ENCODE data around the gene NEUROG3. TPM values are rescaled to one million over a fixed set of nuclear protein-coding genes. Genes with fewer than 3 reads are reported as not detected.

The NEUROG3 gene, protein sequence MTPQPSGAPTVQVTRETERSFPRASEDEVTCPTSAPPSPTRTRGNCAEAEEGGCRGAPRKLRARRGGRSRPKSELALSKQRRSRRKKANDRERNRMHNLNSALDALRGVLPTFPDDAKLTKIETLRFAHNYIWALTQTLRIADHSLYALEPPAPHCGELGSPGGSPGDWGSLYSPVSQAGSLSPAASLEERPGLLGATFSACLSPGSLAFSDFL
- total RNA-seq (2014; rRNA removed; shearing (Covaris generic)) (not detected in 2 replicates), polyA plus RNA-seq (2016; fragmentation: Nextera tagmentation; extraction: Ambion mirVana) (not detected in 2 replicates)

DNA sequence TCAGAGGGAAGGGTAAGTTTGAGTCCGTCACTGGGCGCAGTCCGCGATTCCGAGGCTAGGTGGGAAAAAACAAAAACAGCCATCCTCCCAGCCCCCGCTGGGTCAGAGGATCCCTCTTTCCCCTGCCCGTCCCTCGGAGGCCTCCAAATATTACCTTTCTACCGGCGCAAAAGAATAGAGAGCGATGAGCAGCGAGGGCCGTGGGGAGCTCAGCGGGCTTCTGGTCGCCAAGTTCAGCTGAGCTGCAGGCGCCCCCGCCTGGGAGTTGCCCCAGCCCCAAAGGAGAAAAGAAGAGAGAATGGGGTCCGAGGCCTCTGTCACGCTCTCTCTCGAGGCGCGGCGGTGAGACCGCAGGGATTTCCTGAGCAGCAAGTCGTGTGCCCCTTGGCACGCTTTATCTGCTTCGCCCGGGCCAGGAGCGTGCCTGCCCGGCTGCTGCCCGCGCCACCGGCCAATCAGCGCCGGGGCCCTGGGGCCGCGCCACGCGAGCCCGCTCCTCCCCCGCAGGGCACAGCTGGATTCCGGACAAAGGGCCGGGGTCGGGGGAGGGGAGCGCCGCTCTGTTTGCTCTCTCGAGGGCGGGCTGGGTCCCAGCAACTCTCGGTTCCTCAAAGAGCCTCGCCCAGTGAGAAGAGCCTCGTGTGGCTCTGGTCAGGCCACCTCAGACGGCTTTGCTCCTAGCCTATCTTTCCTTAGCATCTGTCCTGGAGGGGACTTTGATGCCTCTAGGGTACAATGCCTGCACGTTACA is at the start of gene NEUROG3:
NEUROG3 (minus strand) TSS at position 367 of the 751 bp plus-strand sequence. CDS start 379 bp downstream, outside the sequence.
- in situ Hi-C loops (cut with MboI) = no loop called here
- Histone ChIP-seq H3K27ac (no peak within 1 kb of the TSS), H2AFZ (no peak within 1 kb of the TSS), H3K4me3 (no peak within 1 kb of the TSS), H3K4me1 (ENCODE audit: insufficient read depth) (no peaks in the 10 kb centered on the region), H3K9me2 (ENCODE audit: insufficient read depth) (no peaks in the 10 kb centered on the region), H3K27me3 (replicated peaks; ENCODE audit: insufficient read depth) (peaks cover 95% of the 10 kb centered on the region), H3K9ac (no peak within 1 kb of the TSS), H3K4me2 (ENCODE audit: unreplicated experiment) (no peak within 1 kb of the TSS), H3K36me3 (ENCODE audit: low read depth) (no peaks in the 10 kb centered on the region), H4K20me1 (ENCODE audit: insufficient read depth) (no peaks in the 10 kb centered on the region), H3F3A (ENCODE audit: insufficient read depth) (no peaks in the 10 kb centered on the region), H3K79me2 (ENCODE audit: insufficient read depth) (no peaks in the 10 kb centered on the region), H3K9me3 (ENCODE audit: low read depth) (no peaks in the 10 kb centered on the region)
- DNase-seq = no peak
- TF ChIP-seq EZH2phosphoT487 (IDR thresholded peaks at IDR 0.05; ENCODE audit: insufficient read depth, low read depth) = no peak
- no peak for TF ChIP-seq EZH2 (IDR thresholded peaks at IDR 0.05; ENCODE audit: insufficient read depth, poor library complexity, severe bottlenecking)
- 2 to 3% methylated on average over 41 to 52 of the region's 53 CpGs for WGBS, 2 experiments (ENCODE audit: low coverage in 1 of 2, low lambda C conversion rate in 2 of 2, missing lambda C conversion rate in 2 of 2)

DNA sequence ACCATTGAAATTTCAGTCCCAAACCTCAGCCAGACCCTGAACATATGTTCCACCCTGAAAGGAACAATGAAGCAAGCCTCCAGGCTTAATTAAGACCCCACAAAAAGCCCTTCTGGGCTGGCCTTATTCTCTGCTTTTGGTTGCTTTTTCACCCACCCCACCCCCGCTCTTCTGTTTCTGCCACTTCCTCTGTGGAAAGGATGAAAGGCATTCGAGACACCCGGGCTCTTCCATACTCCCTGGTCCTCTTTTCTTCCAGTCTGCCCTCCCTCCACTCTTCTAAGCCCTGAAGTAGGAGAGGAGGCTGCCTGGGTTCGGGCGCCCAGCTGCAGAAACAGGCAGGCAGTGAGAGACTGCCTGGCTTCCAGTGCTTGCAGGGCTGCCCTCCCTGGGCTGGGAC is 47.4 kb upstream of the NEUROG3 start:
- Histone ChIP-seq H3K4me2 (ENCODE audit: unreplicated experiment) (no peak overlapping the region), H3K4me3 (no peak overlapping the region), H3K27ac (no peak overlapping the region), H3K9me2 (ENCODE audit: insufficient read depth) (no peaks in the 10 kb centered on the region), H3K27me3 (replicated peaks; ENCODE audit: insufficient read depth) (peaks cover 50% of the 10 kb centered on the region), H3K79me2 (ENCODE audit: insufficient read depth) (no peaks in the 10 kb centered on the region), H3K36me3 (ENCODE audit: low read depth) (no peaks in the 10 kb centered on the region), H4K20me1 (ENCODE audit: insufficient read depth) (no peaks in the 10 kb centered on the region), H2AFZ (no peak overlapping the region), H3K9me3 (ENCODE audit: low read depth) (peaks cover 4% of the 10 kb centered on the region), H3F3A (ENCODE audit: insufficient read depth) (no peaks in the 10 kb centered on the region), H3K4me1 (ENCODE audit: insufficient read depth) (no peaks in the 10 kb centered on the region), H3K9ac (no peak overlapping the region)
- in situ Hi-C loops (cut with MboI) = no loop called here
- no peak for DNase-seq
- 21 to 26% methylated on average over 5 of the region's 5 CpGs for WGBS, 2 experiments (ENCODE audit: low coverage in 1 of 2, low lambda C conversion rate in 2 of 2, missing lambda C conversion rate in 2 of 2)
- TF ChIP-seq EZH2 (IDR thresholded peaks at IDR 0.05; ENCODE audit: insufficient read depth, poor library complexity, severe bottlenecking) = no peak
- no peak for TF ChIP-seq EZH2phosphoT487 (IDR thresholded peaks at IDR 0.05; ENCODE audit: insufficient read depth, low read depth)

DNA sequence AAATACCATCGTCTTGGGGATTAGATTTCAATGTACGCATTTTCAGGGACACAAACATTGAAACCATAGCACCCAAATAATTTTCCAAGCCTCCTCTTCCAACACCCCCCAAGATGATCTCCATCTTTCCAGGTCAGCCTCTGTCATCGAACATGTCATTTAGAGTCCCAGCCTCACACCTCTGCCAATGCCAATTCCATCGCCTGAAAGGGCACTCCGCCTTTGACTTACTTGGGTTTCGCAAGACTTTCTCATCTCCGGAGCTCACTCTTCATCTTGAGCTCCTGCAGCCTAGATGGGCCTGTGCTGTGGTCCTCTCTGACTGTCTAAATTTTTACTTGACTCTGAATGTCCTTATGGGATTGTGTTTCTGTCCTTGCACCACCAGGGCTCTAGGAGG is 46.4 kb upstream of the NEUROG3 start:
- in situ Hi-C loops (cut with MboI) = no loop called here
- Histone ChIP-seq H3K4me2 (ENCODE audit: unreplicated experiment) (no peak overlapping the region), H3K4me3 (no peak overlapping the region), H3K79me2 (ENCODE audit: insufficient read depth) (no peaks in the 10 kb centered on the region), H3F3A (ENCODE audit: insufficient read depth) (no peaks in the 10 kb centered on the region), H3K36me3 (ENCODE audit: low read depth) (no peaks in the 10 kb centered on the region), H4K20me1 (ENCODE audit: insufficient read depth) (no peaks in the 10 kb centered on the region), H2AFZ (no peak overlapping the region), H3K9me2 (ENCODE audit: insufficient read depth) (no peaks in the 10 kb centered on the region), H3K9ac (no peak overlapping the region), H3K27me3 (replicated peaks; ENCODE audit: insufficient read depth) (peaks cover 51% of the 10 kb centered on the region), H3K27ac (no peak overlapping the region), H3K9me3 (ENCODE audit: low read depth) (no peaks in the 10 kb centered on the region), H3K4me1 (ENCODE audit: insufficient read depth) (no peaks in the 10 kb centered on the region)
- no peak for TF ChIP-seq EZH2phosphoT487 (IDR thresholded peaks at IDR 0.05; ENCODE audit: insufficient read depth, low read depth)
- no peak for TF ChIP-seq EZH2 (IDR thresholded peaks at IDR 0.05; ENCODE audit: insufficient read depth, poor library complexity, severe bottlenecking)
- 66 to 79% methylated on average over 7 of the region's 7 CpGs for WGBS, 2 experiments (ENCODE audit: low coverage in 1 of 2, low lambda C conversion rate in 2 of 2, missing lambda C conversion rate in 2 of 2)
- no peak for DNase-seq

DNA sequence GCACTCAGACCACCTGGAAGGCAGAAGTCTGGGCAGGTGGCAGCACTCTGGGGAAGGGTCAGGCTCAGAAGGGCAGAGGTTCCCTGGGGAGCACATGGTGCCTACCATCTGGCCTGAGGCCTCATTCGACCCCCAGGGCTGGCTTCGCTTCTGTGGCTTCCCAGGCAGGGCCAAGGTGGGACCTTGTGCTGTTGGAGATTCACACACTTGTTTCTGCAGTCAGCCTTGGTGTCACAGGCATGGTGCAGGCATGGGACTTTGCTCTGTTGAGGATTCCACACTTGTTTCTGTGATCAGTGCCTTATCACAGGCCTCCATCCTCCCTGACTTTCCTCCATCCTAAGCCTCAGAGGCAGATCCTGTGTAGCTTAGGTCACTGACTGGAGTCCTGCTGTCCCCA is 45.5 kb upstream of the NEUROG3 start:
- no peak overlapping the region for H3K9ac ChIP-seq
- H2AFZ ChIP-seq = no peak overlapping the region
- in situ Hi-C loops (cut with MboI) = no loop called here
- H3F3A ChIP-seq (ENCODE audit: insufficient read depth) = no peaks in the 10 kb centered on the region
- H4K20me1 ChIP-seq (ENCODE audit: insufficient read depth) = no peaks in the 10 kb centered on the region
- no peaks in the 10 kb centered on the region for H3K9me3 ChIP-seq (ENCODE audit: low read depth)
- peaks cover 43% of the 10 kb centered on the region for H3K27me3 ChIP-seq (replicated peaks; ENCODE audit: insufficient read depth)
- TF ChIP-seq EZH2phosphoT487 (IDR thresholded peaks at IDR 0.05; ENCODE audit: insufficient read depth, low read depth) (no peak), EZH2 (IDR thresholded peaks at IDR 0.05; ENCODE audit: insufficient read depth, poor library complexity, severe bottlenecking) (no peak)
- no peak overlapping the region for H3K4me2 ChIP-seq (ENCODE audit: unreplicated experiment)
- H3K4me3 ChIP-seq = no peak overlapping the region
- H3K9me2 ChIP-seq (ENCODE audit: insufficient read depth) = no peaks in the 10 kb centered on the region
- 27% methylated on average over 2 of the region's 2 CpGs for WGBS, 2 experiments (ENCODE audit: low coverage in 1 of 2, low lambda C conversion rate in 2 of 2, missing lambda C conversion rate in 2 of 2)
- DNase-seq = no peak
- H3K4me1 ChIP-seq (ENCODE audit: insufficient read depth) = no peaks in the 10 kb centered on the region
- no peak overlapping the region for H3K27ac ChIP-seq
- H3K79me2 ChIP-seq (ENCODE audit: insufficient read depth) = no peaks in the 10 kb centered on the region
- no peaks in the 10 kb centered on the region for H3K36me3 ChIP-seq (ENCODE audit: low read depth)

Data from GM23248 (cell line).